ENCODE measurements around the gene ANKRD13D. TPM values are rescaled to one million over a fixed set of nuclear protein-coding genes. Genes with fewer than 3 reads are reported as not detected.
"Not testable (repeated sequence)": the region's sequence is repeated elsewhere in the genome, so short reads cannot be mapped to it uniquely, and the experiment has no call there.

ANKRD13D gene
- total RNA-seq = 198 and 200 TPM in 2 replicates

GRCh38 chr11:67289226-67289650, at the start of gene ANKRD13D:
ANKRD13D (plus strand) TSS chr11:67289303; CDS start chr11:67289461, 158 bp downstream.
- intact Hi-C loops (cut with micrococcal nuclease) = loop anchor here (2.0 kb wide), 1 partner anchor 48 kb away; no protein-coding TSS in a partner anchor

DNA sequence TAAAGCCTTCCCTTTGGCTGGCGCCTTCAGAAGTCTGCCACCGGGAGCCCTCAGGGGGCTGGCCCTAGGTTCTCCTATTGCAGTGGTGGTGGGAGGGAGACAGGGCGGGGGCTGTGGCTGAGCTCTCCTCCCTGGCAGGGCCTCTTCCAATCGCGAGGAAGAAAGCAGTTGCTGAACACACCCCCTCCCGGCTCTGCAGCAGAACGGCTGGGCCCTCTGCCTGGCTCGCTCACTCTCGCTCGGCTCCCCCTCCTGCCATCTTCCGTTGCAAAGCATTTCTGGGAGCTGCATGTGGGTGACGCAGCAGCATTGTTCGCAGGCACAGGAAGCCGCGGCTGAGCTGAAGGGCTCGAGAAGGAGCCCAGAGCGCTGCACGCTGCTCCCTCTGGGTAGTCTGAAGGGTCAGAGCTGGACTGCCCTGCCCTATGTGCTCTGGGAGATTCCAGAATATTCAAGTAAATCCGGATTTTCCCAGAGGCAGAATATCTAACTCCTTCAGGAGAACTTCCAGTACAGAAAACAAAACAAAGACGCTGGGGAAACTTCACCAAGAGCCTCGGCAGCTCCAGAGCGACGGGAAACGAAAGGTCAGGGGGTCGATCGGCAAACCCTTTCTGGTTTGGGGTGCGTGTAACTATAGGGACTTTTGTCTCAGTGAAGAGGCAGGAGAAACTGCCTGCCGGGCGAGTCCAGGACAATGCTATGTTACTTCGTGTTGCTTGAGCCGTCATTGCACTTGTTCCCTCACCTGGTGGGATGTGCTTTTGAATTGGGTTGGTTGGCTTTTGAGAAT, 49.1 kb upstream of the ANKRD13D start:
- intact Hi-C loops (cut with micrococcal nuclease) = loop anchor here (1.0 to 2.0 kb wide), 9 partner anchors 37 to 624 kb away; partner anchors contain the start of genes ANKRD13D, CDK2AP2, KDM2A and PC

DNA sequence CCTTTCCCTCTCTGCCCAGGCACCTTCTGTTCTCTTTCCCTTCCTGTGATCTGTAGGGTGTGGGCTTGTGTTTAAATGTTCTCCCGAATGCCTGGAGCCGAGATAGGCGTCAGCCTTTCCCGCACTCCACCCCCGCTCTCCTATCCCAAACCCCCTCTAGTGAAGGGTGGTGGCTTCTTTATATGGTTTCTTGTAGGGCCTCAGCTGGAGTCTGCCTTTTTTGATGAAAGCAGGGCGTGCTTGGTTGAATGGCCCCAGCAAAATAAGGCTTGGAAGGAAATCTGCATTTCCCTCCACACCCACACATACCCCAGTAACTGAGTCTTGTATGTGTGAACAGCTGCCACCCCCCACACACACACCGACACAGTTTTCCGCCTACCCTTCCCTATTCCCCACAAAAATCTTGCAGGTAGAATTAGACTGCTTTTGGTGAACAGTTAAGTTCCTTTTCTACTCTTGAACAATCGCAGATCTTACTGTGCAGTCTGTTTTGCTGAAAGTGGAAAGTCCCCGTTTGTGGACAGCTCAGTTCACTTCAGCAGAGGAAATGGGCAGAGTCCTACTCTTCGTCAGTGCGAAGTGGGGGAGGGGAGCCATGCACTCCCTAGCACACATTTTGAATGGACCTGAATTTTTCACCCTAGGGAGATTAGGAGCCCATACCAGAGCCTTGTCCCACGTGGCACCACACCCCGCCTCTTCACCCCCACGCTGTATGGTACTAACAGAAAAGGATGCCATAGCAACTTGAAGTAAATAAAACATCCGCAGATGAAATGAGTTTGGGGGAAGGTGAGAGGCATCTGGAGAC, 48.3 kb upstream of the ANKRD13D start:
- intact Hi-C loops (cut with micrococcal nuclease) = loop anchor here (1.0 to 2.0 kb wide), 9 partner anchors 13 to 624 kb away; partner anchors contain the start of genes AIP, ANKRD13D, CDK2AP2 and PC

- intact Hi-C loops (cut with micrococcal nuclease) = no loop called here
Measured at GRCh38 chr11:67242548-67242947, 46.6 kb upstream of the ANKRD13D start.

DNA sequence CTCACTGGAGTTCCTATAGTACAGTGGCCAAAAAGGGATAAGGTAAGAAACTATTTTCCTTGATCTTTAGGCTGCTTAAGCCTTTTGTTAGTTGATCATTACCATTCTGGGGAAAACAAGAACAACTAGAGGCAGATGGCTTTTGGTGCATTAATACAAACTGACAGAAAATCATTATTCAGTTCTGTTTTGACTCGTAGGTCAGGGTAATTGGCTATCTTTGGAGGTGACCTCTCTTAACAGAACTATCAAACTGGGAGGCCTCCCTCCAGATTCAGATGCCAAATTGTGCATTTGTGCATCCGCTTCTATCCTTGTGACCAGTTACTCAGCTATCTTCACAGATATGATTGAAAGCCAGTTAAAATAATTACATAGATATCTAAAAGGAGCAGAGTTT, 46.1 kb upstream of the ANKRD13D start:
- intact Hi-C loops (cut with micrococcal nuclease) = no loop called here

DNA sequence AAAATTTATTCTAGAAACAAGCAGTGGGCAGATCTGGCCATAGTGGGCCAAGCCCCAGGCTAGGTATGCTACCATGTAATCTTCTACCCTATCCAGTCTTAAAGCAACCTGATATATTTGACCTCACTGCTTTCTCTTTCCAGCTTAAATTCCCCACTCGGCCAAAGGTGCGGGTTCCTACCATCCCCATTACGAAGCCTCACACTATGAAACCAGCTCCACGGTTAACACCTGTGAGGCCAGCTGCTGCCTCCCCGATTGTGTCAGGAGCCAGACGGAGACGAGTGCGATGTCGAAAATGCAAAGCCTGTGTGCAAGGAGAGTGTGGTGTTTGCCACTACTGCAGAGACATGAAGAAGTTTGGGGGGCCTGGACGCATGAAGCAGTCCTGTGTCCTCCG, 44.1 kb upstream of the ANKRD13D start:
- intact Hi-C loops (cut with micrococcal nuclease) = no loop called here

DNA sequence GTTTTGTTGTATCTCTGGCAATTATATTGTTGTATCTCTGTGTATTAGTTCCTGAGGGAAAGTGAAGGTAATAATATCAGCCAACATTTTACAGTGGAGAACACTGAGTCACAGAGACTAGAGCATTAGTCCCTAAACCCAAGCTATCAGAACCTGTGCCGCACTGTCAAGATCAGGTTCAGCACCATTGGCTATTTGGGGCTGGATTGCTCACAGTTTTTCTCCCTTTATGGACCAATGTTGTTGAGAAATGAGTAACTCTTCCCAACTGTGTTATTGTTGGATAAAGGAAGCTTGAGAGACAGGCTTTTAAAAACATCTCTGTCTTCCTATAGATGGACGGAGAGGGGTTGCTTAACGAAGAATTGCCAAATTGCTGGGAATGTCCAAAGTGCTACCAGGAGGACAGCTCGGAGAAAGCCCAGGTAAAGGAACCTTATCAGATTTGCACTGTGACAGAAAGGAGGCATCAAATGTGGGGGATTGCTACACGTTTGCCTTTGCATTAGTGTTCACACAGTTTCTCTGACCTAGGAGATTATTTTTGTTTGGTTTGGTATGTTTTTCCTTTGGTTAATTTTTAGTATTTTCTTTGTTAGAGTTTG, 41.1 kb upstream of the ANKRD13D start:
- intact Hi-C loops (cut with micrococcal nuclease) = no loop called here

GRCh38 chr11:67248653-67249052, 40.5 kb upstream of the ANKRD13D start:
- intact Hi-C loops (cut with micrococcal nuclease) = no loop called here

DNA sequence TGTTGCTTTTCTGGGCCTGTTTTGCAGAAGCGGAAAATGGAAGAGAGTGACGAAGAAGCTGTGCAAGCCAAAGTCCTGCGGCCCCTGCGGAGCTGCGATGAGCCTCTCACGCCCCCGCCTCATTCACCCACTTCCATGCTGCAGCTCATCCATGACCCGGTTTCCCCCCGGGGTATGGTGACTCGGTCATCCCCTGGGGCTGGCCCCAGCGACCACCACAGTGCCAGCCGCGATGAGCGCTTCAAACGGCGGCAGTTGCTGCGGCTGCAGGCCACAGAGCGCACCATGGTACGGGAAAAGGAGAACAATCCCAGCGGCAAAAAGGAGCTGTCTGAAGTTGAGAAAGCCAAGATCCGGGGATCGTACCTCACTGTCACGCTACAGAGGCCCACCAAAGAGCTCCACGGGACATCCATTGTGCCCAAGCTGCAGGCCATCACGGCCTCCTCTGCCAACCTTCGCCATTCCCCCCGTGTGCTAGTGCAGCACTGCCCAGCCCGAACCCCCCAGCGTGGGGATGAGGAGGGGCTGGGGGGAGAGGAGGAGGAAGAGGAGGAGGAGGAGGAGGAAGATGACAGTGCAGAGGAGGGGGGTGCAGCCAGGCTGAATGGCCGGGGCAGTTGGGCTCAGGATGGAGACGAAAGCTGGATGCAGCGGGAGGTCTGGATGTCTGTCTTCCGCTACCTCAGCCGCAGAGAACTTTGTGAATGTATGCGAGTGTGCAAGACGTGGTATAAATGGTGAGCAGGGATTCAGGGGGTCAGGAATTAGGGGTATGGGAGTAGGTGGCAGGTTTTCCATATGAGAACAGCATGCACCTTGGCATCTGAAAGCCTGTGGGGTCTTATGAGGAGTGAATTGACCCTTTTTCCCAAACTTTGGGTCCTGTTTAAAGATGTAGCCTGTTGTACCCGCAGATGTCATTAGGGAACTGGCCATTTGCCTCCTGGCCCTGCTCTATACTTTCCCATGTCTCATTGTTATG, 38.8 kb upstream of the ANKRD13D start:
- intact Hi-C loops (cut with micrococcal nuclease) = no loop called here

GRCh38 chr11:67251841-67252240, 37.3 kb upstream of the ANKRD13D start:
- intact Hi-C loops (cut with micrococcal nuclease) = no loop called here

DNA sequence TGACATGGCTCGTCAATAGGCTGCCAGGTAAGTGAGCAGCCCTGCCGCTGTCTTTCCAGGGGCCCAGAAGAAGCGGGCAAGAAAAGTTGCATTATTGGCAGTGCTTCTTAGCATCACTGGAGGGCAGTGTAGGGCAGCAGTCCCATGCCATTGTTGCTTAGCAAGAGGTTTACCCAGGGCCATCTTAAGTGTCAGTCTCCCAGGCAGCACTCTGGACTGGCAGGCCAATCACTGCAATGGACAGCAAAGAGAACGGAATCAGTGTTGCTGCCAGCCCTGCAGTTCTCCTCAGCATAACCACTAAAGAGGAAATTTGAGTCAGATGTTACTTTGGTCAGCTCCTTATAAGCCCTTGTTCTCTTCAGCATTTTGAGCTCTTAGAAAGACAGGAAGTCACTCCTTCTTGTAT, 36.3 kb upstream of the ANKRD13D start:
- intact Hi-C loops (cut with micrococcal nuclease) = loop anchor here (1.0 kb wide), 2 partner anchors 9 to 12 kb away; no protein-coding TSS in a partner anchor

DNA sequence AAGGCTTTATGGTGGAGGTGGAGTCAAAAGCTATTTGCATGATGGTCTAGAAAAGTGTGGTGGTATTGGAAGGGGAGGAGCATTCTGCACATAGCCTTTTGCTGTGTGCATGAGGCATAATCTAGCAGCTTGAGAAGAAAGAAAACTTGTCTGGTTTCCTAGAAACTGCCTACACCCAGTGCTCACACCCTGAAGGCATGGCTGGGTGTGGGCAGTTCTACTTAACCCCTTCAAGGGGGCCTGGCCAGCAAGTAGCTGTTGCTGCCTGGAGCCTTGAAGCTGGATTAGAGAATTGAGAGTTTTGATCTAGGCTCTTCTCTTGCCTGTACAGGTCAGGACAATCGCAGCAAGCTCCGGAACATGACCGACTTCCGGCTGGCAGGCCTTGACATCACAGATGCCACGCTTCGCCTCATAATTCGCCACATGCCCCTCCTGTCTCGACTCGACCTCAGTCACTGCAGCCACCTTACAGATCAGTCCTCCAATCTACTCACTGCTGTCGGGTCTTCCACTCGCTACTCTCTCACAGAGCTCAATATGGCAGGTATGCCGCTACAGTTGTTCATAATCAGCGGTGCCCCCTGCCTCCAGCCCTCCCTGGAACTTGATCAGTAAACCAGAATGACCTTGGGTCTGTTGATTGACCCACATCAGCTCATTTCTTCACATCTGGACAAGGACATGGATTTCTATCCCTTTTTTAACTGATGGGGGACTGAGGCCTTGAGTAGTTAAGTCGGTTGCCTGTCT, 35.1 kb upstream of the ANKRD13D start:
- intact Hi-C loops (cut with micrococcal nuclease) = loop anchor here (1.0 kb wide), 2 partner anchors 8 to 13 kb away; no protein-coding TSS in a partner anchor

DNA sequence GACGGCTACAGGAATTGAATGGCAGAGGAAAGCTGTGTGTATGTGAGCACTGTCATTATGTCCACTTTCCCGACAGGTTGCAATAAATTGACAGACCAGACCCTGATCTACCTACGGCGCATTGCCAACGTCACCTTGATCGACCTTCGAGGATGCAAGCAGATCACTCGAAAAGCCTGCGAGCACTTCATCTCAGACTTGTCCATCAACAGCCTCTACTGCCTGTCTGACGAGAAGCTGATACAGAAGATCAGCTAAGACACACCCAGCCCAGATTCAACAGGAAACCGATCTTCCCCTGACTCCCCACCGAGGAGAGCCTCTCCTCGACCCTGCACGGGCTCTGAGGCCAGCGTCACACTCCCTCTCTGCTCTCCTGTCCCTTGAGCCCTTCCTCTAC, 34.3 kb upstream of the ANKRD13D start:
- intact Hi-C loops (cut with micrococcal nuclease) = no loop called here

DNA sequence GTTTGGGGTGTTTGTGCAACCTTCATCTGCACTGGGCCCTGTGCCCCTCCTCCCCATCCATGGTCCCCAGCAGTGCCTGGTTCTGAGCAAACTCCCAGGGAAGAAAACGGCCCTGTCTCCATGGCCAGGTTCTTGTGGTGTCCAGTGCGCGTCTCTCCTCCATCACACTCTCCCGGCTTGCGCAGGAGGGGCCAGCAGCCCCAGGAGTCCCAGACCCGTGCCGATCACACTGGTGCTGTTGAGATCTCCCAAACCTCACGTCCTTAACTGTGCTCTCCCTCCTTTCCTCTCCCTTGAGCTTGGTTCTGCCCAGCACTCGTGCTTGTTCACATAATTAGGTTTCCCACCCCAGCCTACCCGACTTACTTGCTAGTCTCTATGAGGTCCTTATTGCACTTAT, 33.8 kb upstream of the ANKRD13D start:
- intact Hi-C loops (cut with micrococcal nuclease) = no loop called here

DNA sequence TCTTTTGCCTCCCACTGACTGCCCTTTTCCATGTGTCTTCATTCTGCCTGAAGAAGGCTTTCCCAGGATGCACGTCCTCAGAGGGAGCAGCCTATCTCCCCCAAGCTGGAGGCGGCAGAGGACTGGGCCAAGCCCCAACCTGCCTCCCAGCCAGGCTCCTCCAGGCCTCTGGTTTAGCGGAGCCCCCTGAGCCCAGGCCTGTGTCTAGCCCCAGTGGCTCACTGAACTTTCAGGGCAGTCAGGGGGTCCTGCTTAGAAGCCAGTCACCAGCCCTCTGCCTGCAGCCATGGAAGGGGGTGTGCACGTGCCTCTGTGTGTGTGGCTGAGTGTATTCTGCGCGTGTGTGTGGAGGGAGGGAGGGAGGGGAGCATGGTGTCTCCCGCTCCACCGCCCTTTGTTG, 33.2 kb upstream of the ANKRD13D start:
- intact Hi-C loops (cut with micrococcal nuclease) = no loop called here

DNA sequence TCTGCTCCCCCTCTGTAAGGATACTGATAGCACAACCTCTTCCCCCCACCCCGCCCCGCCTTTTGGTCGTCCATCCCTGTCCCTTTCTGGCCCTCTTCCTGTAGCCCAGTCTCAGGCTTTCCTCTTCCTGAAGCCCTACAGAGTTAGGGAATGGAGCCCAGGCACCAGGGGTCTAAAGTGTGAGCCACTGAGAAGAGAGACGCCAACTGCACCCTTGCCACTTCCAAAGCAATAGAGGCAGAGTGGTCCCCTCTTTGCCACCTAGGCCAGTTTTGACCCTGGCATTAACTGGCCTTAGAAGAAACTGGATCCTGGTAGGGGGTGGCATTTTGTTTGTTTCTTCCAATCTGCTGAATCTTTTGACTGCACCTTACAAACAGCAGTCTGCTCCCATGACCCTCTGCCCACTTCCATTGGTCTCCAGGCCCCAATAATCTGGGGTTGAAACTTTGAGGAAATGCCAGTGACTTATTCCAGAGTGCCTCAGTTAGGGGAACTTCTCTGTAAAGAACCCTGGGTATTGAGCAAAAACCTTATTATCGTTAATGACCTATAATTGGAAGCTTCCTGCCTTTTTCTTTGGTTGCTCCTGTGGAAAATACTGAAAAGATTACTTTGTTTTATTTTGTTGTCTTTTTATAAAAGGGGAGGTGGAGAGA, 32.5 kb upstream of the ANKRD13D start:
- intact Hi-C loops (cut with micrococcal nuclease) = no loop called here

GRCh38 chr11:67260406-67260805, 28.7 kb upstream of the ANKRD13D start:
- intact Hi-C loops (cut with micrococcal nuclease) = no loop called here

DNA sequence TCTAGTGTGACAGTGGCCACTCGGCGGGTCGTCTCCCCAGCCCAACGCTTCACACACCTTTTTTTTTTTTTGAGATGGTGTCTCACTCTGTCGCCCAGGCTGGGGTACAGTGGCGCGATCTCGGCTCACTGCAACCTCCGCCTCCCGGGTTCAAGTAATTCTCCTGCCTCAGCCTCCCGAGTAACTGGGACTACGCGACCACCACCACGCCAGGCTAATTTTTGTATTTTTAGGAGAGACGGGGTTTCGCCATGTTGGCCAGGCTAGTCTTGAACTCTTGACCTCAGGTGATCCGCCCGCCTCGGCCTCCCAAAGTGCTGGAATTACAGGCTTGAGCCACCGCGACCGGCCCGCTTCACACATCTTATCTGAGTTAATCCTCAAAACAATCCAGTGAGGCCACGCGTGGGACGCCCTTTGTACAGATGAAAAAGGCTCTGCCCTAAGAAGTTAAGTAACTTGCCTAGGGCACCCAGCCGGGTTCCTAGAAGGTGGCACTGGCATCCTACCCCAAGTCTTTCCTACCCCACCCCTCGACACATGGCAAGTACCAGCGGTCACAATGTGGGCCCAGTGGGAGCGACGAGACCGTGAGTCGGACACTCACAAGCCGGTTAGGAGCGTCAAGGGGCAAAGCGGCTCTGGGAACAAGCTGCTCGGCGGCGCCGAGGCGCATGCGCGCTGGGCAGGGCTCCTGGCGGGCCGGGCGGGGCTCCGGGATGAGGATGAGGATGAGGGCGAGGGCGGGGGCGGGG, 28.0 kb upstream of the ANKRD13D start:
- intact Hi-C loops (cut with micrococcal nuclease) = not testable (repeated sequence)

DNA sequence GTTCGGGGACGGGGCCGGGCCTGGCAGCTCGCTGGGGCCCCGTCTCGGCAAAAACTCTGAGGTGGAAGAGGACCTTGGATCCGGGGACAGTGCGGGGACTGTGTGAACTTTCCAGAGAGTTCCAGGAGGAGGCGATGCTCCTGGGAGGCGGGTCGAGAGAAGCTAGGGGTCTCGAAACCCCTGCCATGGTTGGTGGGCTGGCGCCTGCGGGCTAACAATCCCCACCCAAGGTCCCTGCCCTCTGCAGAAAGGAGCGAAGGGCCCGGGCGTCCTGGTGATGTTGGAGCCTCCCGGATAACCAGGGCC, 27.5 kb upstream of the ANKRD13D start:
- intact Hi-C loops (cut with micrococcal nuclease) = no loop called here
